SK-N-SH (cell line): ENCODE results near the gene NUDT22. TPM values are rescaled to one million over a fixed set of nuclear protein-coding genes. Genes with fewer than 3 reads are reported as not detected.

Source experiments
- CTCF ChIA-PET: fragments of 300-600, 350-600 bp; formaldehyde crosslinking; extraction: SDS; loops from one replicate; lab custom pipeline; 2021; lab: Yijun Ruan, JAX
- POLR2A ChIA-PET: fragments of 350-600 bp; sonication (Branson Sonifier 250); formaldehyde crosslinking; extraction: SDS; loops from one replicate; lab custom pipeline; 2020; ENCODE audit warnings: antibody characterized with exemption, inconsistent platforms; lab: Yijun Ruan, JAX
- DNase-seq: peaks from one replicate; pipeline ENCODE4 v3.0.0; 2012
- H2AFZ ChIP-seq: fragments of 200-600 bp; sonication (generic); 2 replicates; pipeline ENCODE4 v1.8.1; 2016; ENCODE audit warnings: antibody characterized with exemption, mild to moderate bottlenecking, low read depth
- H3F3A ChIP-seq: fragments of 200-600 bp; sonication (generic); replicated peaks from 2 replicates; pipeline ENCODE3; 2016; ENCODE audit warnings: antibody characterized with exemption, mild to moderate bottlenecking; ENCODE audit not compliant: insufficient read depth
- H3K27ac ChIP-seq, 2 experiments: fragments of 200-500 bp in 1 of 2; fragments of 200-600 bp in 1 of 2; sonication (Bioruptor generic) in 1 of 2; sonication (generic), shearing (Covaris generic) in 1 of 2; 2 replicates each; pipeline versions ENCODE4 v1.5.1 to v1.6.1; 2014 to 2016; ENCODE audit warnings: low read depth in 2 of 2, inconsistent platforms in 1 of 2, low read length in 1 of 2, mild to moderate bottlenecking in 1 of 2, mixed read lengths in 1 of 2
- H3K27me3 ChIP-seq: fragments of 200-600 bp; sonication (generic), shearing (Covaris generic); 2 replicates; pipeline ENCODE4 v1.6.1; 2016; ENCODE audit warnings: mixed run types; ENCODE audit not compliant: insufficient read depth
- H3K36me3 ChIP-seq, 2 experiments: fragments of 200-500 bp in 1 of 2; fragments of 200-600 bp in 1 of 2; sonication (Bioruptor generic) in 1 of 2; sonication (generic) in 1 of 2; replicated peaks in 1 of 2; 2 replicates each; pipeline versions ENCODE3 to v1.5.1; 2014 to 2016; ENCODE audit warnings: low read length in 1 of 2, mild to moderate bottlenecking in 1 of 2; ENCODE audit not compliant: insufficient read depth in 2 of 2, control insufficient read depth in 1 of 2
- H3K4me1 ChIP-seq, 2 experiments: fragments of 200-500 bp in 1 of 2; fragments of 200-600 bp in 1 of 2; sonication (Bioruptor generic) in 1 of 2; sonication (generic), shearing (Covaris generic) in 1 of 2; 2 replicates each; pipeline versions ENCODE4 v1.5.1 to v1.6.1; 2014 to 2016; ENCODE audit warnings: low read depth in 1 of 2, low read length in 1 of 2, mixed run types in 1 of 2; ENCODE audit not compliant: insufficient read depth in 2 of 2, control insufficient read depth in 1 of 2
- H3K4me2 ChIP-seq: fragments of 200-600 bp; sonication (generic), shearing (Covaris generic); 2 replicates; pipeline ENCODE4 v1.6.1; 2017; ENCODE audit warnings: mixed run types
- H3K4me3 ChIP-seq, 2 experiments: fragments of 200-500 bp in 1 of 2; fragments of 200-600 bp in 1 of 2; sonication (Bioruptor generic) in 1 of 2; sonication (generic), shearing (Covaris generic) in 1 of 2; 2 replicates each; pipeline versions ENCODE4 v1.5.1 to v1.8.1; 2014 to 2016; ENCODE audit warnings: low read depth in 2 of 2, inconsistent platforms in 1 of 2, low read length in 1 of 2, mild to moderate bottlenecking in 1 of 2, mixed read lengths in 1 of 2, moderate library complexity in 1 of 2
- H3K79me2 ChIP-seq: fragments of 200-600 bp; sonication (generic); 2 replicates; pipeline ENCODE4 v1.8.1; 2017; ENCODE audit warnings: mild to moderate bottlenecking; ENCODE audit not compliant: insufficient read depth
- H3K9ac ChIP-seq: fragments of 200-600 bp; sonication (generic); 2 replicates; pipeline ENCODE4 v1.6.1; 2017; ENCODE audit warnings: mixed run types
- H3K9me2 ChIP-seq: fragments of 200-600 bp; sonication (generic); 2 replicates; pipeline ENCODE4 v1.6.1; 2017; ENCODE audit warnings: mixed run types
- H3K9me3 ChIP-seq: fragments of 200-600 bp; sonication (generic); 2 replicates; pipeline ENCODE4 v1.6.1; 2017; ENCODE audit warnings: mixed run types, mild to moderate bottlenecking, moderate library complexity
- H4K20me1 ChIP-seq: fragments of 200-600 bp; sonication (generic); 2 replicates; pipeline ENCODE4 v1.6.1; 2017; ENCODE audit warnings: mild to moderate bottlenecking, mixed run types; ENCODE audit not compliant: insufficient read depth
- ELF1 ChIP-seq: IDR thresholded peaks from 2 replicates; pipeline ENCODE4 v1.4.0; 2012
- FOSL2 ChIP-seq: IDR thresholded peaks from 2 replicates; pipeline ENCODE4 v1.4.0; 2012; ENCODE audit warnings: low read depth, mild to moderate bottlenecking, moderate library complexity, borderline replicate concordance
- GATA2 ChIP-seq: sonication (generic); formaldehyde crosslinking; IDR thresholded peaks from 2 replicates; pipeline ENCODE4 v1.5.0; 2020; ENCODE audit warnings: mild to moderate bottlenecking, missing genetic modification reagents
- JUND ChIP-seq: IDR thresholded peaks from 2 replicates; pipeline ENCODE4 v1.4.0; 2012
- POLR2AphosphoS5 ChIP-seq: IDR thresholded peaks from 2 replicates; pipeline ENCODE4 v1.6.1; 2012; ENCODE audit warnings: low read depth, low read length
- RAD21 ChIP-seq: IDR thresholded peaks from 2 replicates; pipeline ENCODE4 v1.6.1; 2012; ENCODE audit warnings: mild to moderate bottlenecking, low read length
- RCOR1 ChIP-seq: fragments of 150-350 bp; IDR thresholded peaks from 2 replicates; pipeline ENCODE4 v1.6.1; 2017; ENCODE audit warnings: antibody characterized with exemption, low read length
- RFX5 ChIP-seq: IDR thresholded peaks from 2 replicates; pipeline ENCODE4 v1.6.1; 2012; ENCODE audit warnings: mild to moderate bottlenecking, improper control_type of control experiment, low read length
- RXRA ChIP-seq: IDR thresholded peaks from 2 replicates; pipeline ENCODE4 v1.4.0; 2012; ENCODE audit warnings: low read depth, mild to moderate bottlenecking, borderline replicate concordance
- SMC3 ChIP-seq: IDR thresholded peaks from 2 replicates; pipeline ENCODE4 v1.6.1; 2012; ENCODE audit warnings: low read depth, low read length, improper control_type of control experiment
- TAF1 ChIP-seq: IDR thresholded peaks from 2 replicates; pipeline ENCODE4 v1.6.1; 2012; ENCODE audit warnings: low read depth, mild to moderate bottlenecking, low read length, moderate library complexity, borderline replicate concordance
- TEAD4 ChIP-seq: IDR thresholded peaks from 2 replicates; pipeline ENCODE4 v1.4.0; 2012; ENCODE audit warnings: mild to moderate bottlenecking, borderline replicate concordance; ENCODE audit not compliant: insufficient read depth
- WGBS: methylation state at CpG from one replicate; pipeline ENCODE4 v1.1.6; 2017; ENCODE audit warnings: low lambda C conversion rate; 5-methylcytosine and 5-hydroxymethylcytosine counted together
- polyA plus RNA-seq, 3 experiments: library from polyadenylated mRNA; depleted of rRNA; stranded (reverse); fragments of >200 nt; gene quantifications; 2 replicates each; pipeline ENCODE4 v1.2.3, GENCODE V29; 2012
- TF ChIP-seq, protein P1 (sequence below): IDR thresholded peaks from 2 replicates; pipeline ENCODE4; 2012
- TF ChIP-seq, protein P2 (sequence below): fragments of 150-350 bp; IDR thresholded peaks from 2 replicates; pipeline ENCODE4 v1.6.1; 2017; ENCODE audit warnings: antibody characterized with exemption, low read length, low read depth, borderline replicate concordance
- TF ChIP-seq, protein P3 (sequence below): IDR thresholded peaks from 2 replicates; pipeline ENCODE4 v1.4.0; 2012; ENCODE audit warnings: low read depth, borderline replicate concordance
- TF ChIP-seq, protein P4 (sequence below): fragments of 150-350 bp; IDR thresholded peaks from 2 replicates; pipeline ENCODE4 v1.6.1; 2016; ENCODE audit warnings: mild to moderate bottlenecking, low read depth, low read length
- TF ChIP-seq, protein P5 (sequence below): IDR thresholded peaks from 2 replicates; pipeline ENCODE4 v1.6.1; 2012; ENCODE audit warnings: mild to moderate bottlenecking, low read depth, low read length, moderate library complexity

The NUDT22 gene
- polyA plus RNA-seq, 1 of the 3 experiments (the other 2 are of a cell fraction), result 72.7 TPM

DNA sequence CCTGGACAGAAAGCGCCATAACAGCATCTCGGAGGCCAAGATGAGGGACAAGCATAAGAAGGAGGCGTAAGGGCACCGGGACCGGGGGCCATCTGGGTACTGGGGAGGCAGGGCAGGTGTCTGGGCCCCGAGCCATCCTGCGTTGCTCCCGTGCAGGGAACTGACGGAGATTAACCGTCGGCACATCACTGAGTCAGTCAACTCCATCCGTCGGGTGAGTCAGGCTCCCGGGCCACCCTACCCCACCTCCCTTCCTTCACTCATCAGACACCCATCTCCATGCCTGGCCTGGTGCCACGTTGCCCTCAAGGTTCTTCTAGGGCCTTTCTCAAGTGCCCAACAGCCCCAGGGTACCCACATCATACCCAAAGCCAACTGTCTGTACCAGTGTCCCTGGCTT lies 40.3 kb downstream of the NUDT22 start:
- Histone ChIP-seq H3K9me3 (no peaks in the 10 kb centered on the region), H3K36me3 (peaks cover 15 to 28% of the 10 kb centered on the region in 2 experiments), H3K4me2 (no peak overlapping the region), H3K27me3 (no peaks in the 10 kb centered on the region), H3K27ac (no peak overlapping the region), H2AFZ (no peak overlapping the region), H3K4me1 (peaks cover 12 to 55% of the 10 kb centered on the region in 2 experiments; a peak in 3 of 4 replicates), H3K79me2 (no peaks in the 10 kb centered on the region; the same call in 1 of the 2 replicates), H4K20me1 (no peaks in the 10 kb centered on the region), H3F3A (peaks cover 25% of the 10 kb centered on the region), H3K9me2 (no peaks in the 10 kb centered on the region), H3K4me3 (no peak overlapping the region), H3K9ac (no peak overlapping the region)
- CTCF ChIA-PET, result interaction anchor here (3.4 to 6.9 kb wide), 2 partner anchors 16 to 20 kb away, joined by 20 to 89 read pairs; partner anchors contain the start of genes PLCB3 and PPP1R14B
- POLR2A ChIA-PET, result interaction anchor here (1.2 to 6.5 kb wide), 2 partner anchors 20 to 27 kb away, joined by 3 to 112 read pairs; partner anchors contain the start of genes FKBP2, PLCB3 and PPP1R14B
- WGBS, result 87% methylated on average over 10 of the region's 15 CpGs
- no peak for DNase-seq
- TF ChIP-seq JUND (no peak), FOSL2 (no peak), RAD21 (no peak), RFX5 (no peak), TEAD4 (no peak), ELF1 (no peak), SMC3 (no peak), TAF1 (no peak), GATA2 (CRISPR knock-in tag) (no peak), POLR2AphosphoS5 (no peak), RCOR1 (no peak), RXRA (no peak)
- TF ChIP-seq, protein P1, sequence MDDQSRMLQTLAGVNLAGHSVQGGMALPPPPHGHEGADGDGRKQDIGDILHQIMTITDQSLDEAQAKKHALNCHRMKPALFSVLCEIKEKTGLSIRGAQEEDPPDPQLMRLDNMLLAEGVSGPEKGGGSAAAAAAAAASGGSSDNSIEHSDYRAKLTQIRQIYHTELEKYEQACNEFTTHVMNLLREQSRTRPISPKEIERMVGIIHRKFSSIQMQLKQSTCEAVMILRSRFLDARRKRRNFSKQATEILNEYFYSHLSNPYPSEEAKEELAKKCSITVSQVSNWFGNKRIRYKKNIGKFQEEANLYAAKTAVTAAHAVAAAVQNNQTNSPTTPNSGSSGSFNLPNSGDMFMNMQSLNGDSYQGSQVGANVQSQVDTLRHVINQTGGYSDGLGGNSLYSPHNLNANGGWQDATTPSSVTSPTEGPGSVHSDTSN, result no peak
- TF ChIP-seq, protein P2, sequence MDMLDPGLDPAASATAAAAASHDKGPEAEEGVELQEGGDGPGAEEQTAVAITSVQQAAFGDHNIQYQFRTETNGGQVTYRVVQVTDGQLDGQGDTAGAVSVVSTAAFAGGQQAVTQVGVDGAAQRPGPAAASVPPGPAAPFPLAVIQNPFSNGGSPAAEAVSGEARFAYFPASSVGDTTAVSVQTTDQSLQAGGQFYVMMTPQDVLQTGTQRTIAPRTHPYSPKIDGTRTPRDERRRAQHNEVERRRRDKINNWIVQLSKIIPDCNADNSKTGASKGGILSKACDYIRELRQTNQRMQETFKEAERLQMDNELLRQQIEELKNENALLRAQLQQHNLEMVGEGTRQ, result no peak
- TF ChIP-seq, protein P3, sequence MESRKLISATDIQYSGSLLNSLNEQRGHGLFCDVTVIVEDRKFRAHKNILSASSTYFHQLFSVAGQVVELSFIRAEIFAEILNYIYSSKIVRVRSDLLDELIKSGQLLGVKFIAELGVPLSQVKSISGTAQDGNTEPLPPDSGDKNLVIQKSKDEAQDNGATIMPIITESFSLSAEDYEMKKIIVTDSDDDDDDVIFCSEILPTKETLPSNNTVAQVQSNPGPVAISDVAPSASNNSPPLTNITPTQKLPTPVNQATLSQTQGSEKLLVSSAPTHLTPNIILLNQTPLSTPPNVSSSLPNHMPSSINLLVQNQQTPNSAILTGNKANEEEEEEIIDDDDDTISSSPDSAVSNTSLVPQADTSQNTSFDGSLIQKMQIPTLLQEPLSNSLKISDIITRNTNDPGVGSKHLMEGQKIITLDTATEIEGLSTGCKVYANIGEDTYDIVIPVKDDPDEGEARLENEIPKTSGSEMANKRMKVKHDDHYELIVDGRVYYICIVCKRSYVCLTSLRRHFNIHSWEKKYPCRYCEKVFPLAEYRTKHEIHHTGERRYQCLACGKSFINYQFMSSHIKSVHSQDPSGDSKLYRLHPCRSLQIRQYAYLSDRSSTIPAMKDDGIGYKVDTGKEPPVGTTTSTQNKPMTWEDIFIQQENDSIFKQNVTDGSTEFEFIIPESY, result no peak
- TF ChIP-seq, protein P4, sequence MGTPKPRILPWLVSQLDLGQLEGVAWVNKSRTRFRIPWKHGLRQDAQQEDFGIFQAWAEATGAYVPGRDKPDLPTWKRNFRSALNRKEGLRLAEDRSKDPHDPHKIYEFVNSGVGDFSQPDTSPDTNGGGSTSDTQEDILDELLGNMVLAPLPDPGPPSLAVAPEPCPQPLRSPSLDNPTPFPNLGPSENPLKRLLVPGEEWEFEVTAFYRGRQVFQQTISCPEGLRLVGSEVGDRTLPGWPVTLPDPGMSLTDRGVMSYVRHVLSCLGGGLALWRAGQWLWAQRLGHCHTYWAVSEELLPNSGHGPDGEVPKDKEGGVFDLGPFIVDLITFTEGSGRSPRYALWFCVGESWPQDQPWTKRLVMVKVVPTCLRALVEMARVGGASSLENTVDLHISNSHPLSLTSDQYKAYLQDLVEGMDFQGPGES, result no peak
- TF ChIP-seq, protein P5, sequence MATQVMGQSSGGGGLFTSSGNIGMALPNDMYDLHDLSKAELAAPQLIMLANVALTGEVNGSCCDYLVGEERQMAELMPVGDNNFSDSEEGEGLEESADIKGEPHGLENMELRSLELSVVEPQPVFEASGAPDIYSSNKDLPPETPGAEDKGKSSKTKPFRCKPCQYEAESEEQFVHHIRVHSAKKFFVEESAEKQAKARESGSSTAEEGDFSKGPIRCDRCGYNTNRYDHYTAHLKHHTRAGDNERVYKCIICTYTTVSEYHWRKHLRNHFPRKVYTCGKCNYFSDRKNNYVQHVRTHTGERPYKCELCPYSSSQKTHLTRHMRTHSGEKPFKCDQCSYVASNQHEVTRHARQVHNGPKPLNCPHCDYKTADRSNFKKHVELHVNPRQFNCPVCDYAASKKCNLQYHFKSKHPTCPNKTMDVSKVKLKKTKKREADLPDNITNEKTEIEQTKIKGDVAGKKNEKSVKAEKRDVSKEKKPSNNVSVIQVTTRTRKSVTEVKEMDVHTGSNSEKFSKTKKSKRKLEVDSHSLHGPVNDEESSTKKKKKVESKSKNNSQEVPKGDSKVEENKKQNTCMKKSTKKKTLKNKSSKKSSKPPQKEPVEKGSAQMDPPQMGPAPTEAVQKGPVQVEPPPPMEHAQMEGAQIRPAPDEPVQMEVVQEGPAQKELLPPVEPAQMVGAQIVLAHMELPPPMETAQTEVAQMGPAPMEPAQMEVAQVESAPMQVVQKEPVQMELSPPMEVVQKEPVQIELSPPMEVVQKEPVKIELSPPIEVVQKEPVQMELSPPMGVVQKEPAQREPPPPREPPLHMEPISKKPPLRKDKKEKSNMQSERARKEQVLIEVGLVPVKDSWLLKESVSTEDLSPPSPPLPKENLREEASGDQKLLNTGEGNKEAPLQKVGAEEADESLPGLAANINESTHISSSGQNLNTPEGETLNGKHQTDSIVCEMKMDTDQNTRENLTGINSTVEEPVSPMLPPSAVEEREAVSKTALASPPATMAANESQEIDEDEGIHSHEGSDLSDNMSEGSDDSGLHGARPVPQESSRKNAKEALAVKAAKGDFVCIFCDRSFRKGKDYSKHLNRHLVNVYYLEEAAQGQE, result no peak
